ENCODE data around the gene UGT1A8. TPM values are rescaled to one million over a fixed set of nuclear protein-coding genes. Genes with fewer than 3 reads are reported as not detected.

The UGT1A8 gene
- total and polyA plus RNA-seq, 2 of the 4 experiments (the other 2 are of a cell fraction): not detected

GRCh38 chr2:233672886-233673285, 55.5 kb downstream of the UGT1A8 start:
- intact Hi-C loops (cut with micrococcal nuclease): no loop called here
- Histone ChIP-seq H3K4ac (ENCODE audit: low read depth, low read length) (no peak overlapping the region), H2BK20ac (ENCODE audit: low read depth, low read length) (no peak overlapping the region), H3K4me3 (ENCODE audit: insufficient read depth, low read depth, low read length) (no peak overlapping the region), H3K36me3 (ENCODE audit: control insufficient read depth, insufficient read depth, low read length) (no peaks in the 10 kb centered on the region), H3K9me1 (ENCODE audit: insufficient read depth, low read length) (no peaks in the 10 kb centered on the region), H2AFZ (replicated peaks; ENCODE audit: low read length, poor library complexity) (no peak overlapping the region), H3K27ac (ENCODE audit: insufficient read depth, low read length) (no peak overlapping the region), H4K20me1 (ENCODE audit: insufficient read depth, low read length) (no peaks in the 10 kb centered on the region), H2BK120ac (ENCODE audit: low read depth, low read length) (no peak overlapping the region), H3K4me1 (ENCODE audit: control insufficient read depth, insufficient read depth, low read length) (no peaks in the 10 kb centered on the region), H2BK5ac (ENCODE audit: low read depth, low read length, poor library complexity, severe bottlenecking) (no peak overlapping the region), H3K18ac (ENCODE audit: low read depth, low read length) (no peak overlapping the region), H4K8ac (ENCODE audit: low read depth in 2 of 2, low read length in 2 of 2) (no peak overlapping the region), H3K27me3 (ENCODE audit: control insufficient read depth, insufficient read depth, low read length) (no peaks in the 10 kb centered on the region), H3K14ac (replicated peaks; ENCODE audit: low read depth, low read length) (no peak overlapping the region), H2BK15ac (ENCODE audit: low read depth, low read length) (no peak overlapping the region), H2AK9ac (replicated peaks; ENCODE audit: low read depth, low read length, poor library complexity) (no peak overlapping the region), H4K91ac (ENCODE audit: insufficient read depth, low read depth, low read length) (no peak overlapping the region), H3K9me3 (ENCODE audit: control insufficient read depth, insufficient read depth, low read length) (no peaks in the 10 kb centered on the region), H3K4me2 (ENCODE audit: low read depth, low read length) (no peak overlapping the region), H3K56ac (ENCODE audit: extremely low read depth, insufficient read depth, low read length) (no peak overlapping the region), H2AK5ac (ENCODE audit: low read depth, low read length) (no peak overlapping the region), H3K23ac (ENCODE audit: low read depth, low read length) (no peak overlapping the region), H4K5ac (ENCODE audit: low read depth, low read length) (no peak overlapping the region), H3K79me1 (ENCODE audit: low read depth in 1 of 2, low read length in 2 of 2) (no peaks in the 10 kb centered on the region), H3K9ac (ENCODE audit: low read depth, low read length) (no peak overlapping the region)
- no peak for DNase-seq
- POLR2A ChIA-PET (ENCODE audit: unreplicated experiment): no interaction called here
- dilution Hi-C loops (cut with HindIII; ENCODE audit: low sequenced_read_pairs, unreplicated experiment): no loop called here
- CTCF ChIA-PET: no interaction called here
- no peak for ATAC-seq (ENCODE audit: low read depth)
- in situ Hi-C loops (cut with MboI; ENCODE audit: low sequenced_read_pairs): no loop called here
- no TSS peak for BruUV-seq (replicated peaks)
- TF ChIP-seq CTCF (conservative IDR thresholded peaks at IDR 0.05; ENCODE audit: low read depth, low read length) (no peak), MAFK (IDR thresholded peaks at IDR 0.05; ENCODE audit: low read depth, low read length) (no peak), CHD1 (IDR thresholded peaks at IDR 0.05; ENCODE audit: low read depth, low read length) (no peak), POLR2A (IDR thresholded peaks at IDR 0.05; ENCODE audit: low read depth, low read length) (no peak), RCOR1 (IDR thresholded peaks at IDR 0.05; ENCODE audit: insufficient replicate concordance, low read length) (no peak), ELK1 (IDR thresholded peaks at IDR 0.05; ENCODE audit: borderline replicate concordance, low read depth, low read length) (no peak), NFE2L2 (IDR thresholded peaks at IDR 0.05; ENCODE audit: low read depth, low read length) (no peak), MAZ (IDR thresholded peaks at IDR 0.05; ENCODE audit: borderline replicate concordance, low read depth, low read length) (no peak), RFX5 (IDR thresholded peaks at IDR 0.05; ENCODE audit: low read depth, low read length) (no peak), SMC3 (IDR thresholded peaks at IDR 0.05; ENCODE audit: low read depth, low read length) (no peak), FOS (IDR thresholded peaks at IDR 0.05; ENCODE audit: low read depth, low read length) (no peak), BHLHE40 (IDR thresholded peaks at IDR 0.05; ENCODE audit: low read depth, low read length) (no peak), MXI1 (IDR thresholded peaks at IDR 0.05; ENCODE audit: borderline replicate concordance, low read depth, low read length) (no peak), CEBPB (IDR thresholded peaks at IDR 0.05; ENCODE audit: low read depth, low read length) (no peak), RAD21 (IDR thresholded peaks at IDR 0.05; ENCODE audit: low read length) (no peak)
- TF ChIP-seq, protein P1, sequence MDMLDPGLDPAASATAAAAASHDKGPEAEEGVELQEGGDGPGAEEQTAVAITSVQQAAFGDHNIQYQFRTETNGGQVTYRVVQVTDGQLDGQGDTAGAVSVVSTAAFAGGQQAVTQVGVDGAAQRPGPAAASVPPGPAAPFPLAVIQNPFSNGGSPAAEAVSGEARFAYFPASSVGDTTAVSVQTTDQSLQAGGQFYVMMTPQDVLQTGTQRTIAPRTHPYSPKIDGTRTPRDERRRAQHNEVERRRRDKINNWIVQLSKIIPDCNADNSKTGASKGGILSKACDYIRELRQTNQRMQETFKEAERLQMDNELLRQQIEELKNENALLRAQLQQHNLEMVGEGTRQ (IDR thresholded peaks at IDR 0.05; ENCODE audit: low read depth, low read length): no peak
- WGBS, 2 experiments (ENCODE audit: extremely low coverage in 2 of 2, insufficient read length in 1 of 2): no CpG with 5 or more reads among the region's 3 CpGs

Measured in IMR-90 (cell line).